Stimulated activated effector memory CD8-positive, alpha-beta T cell treated with anti-CD3 and anti-CD28 coated beads, Interleukin-12 subunit alpha, Interleukin-12 subunit beta, amount 100 ng/mL, for 72 hours (primary cell): ENCODE results near the gene EFCAB6.

Experiments
- ATAC-seq: fragments of 150-1000 bp; cut with Tn5 transposase; 2 replicates; pipeline ENCODE4 v1.10.0; 2021
- DNase-seq, 2 donors: peaks; one replicate each; pipeline ENCODE4 v3.0.0; 2021 to 2022; ENCODE audit warnings: low spot score in 2 of 2
- H3K27ac Mint-ChIP-seq: one replicate; pipeline ENCODE4 v1.8.0; 2022; ENCODE audit warnings: mild to moderate bottlenecking, mixed read lengths
- H3K36me3 Mint-ChIP-seq: one replicate; pipeline ENCODE4 v1.8.0; 2022; ENCODE audit warnings: mild to moderate bottlenecking, mixed read lengths
- H3K4me1 Mint-ChIP-seq: one replicate; pipeline ENCODE4 v1.8.0; 2022; ENCODE audit warnings: mixed read lengths
- H3K4me3 Mint-ChIP-seq: one replicate; pipeline ENCODE4 v1.8.0; 2022; ENCODE audit warnings: mild to moderate bottlenecking, mixed read lengths
- H3K9me3 Mint-ChIP-seq: one replicate; pipeline ENCODE4 v1.8.0; 2022; ENCODE audit warnings: mixed read lengths

The EFCAB6 gene

GRCh38 chr22:43553451-43554258, 258.4 kb downstream of the EFCAB6 start:
- H3K36me3 Mint-ChIP-seq = no peaks in the 10 kb centered on the region
- H3K27ac Mint-ChIP-seq = no peak overlapping the region
- H3K4me1 Mint-ChIP-seq = no peaks in the 10 kb centered on the region
- H3K9me3 Mint-ChIP-seq = no peaks in the 10 kb centered on the region
- H3K4me3 Mint-ChIP-seq = no peak overlapping the region
- ATAC-seq = no peak
- DNase-seq = no peak

GRCh38 chr22:43550672-43551071, 261.4 kb downstream of the EFCAB6 start:
- ATAC-seq = no peak

DNA sequence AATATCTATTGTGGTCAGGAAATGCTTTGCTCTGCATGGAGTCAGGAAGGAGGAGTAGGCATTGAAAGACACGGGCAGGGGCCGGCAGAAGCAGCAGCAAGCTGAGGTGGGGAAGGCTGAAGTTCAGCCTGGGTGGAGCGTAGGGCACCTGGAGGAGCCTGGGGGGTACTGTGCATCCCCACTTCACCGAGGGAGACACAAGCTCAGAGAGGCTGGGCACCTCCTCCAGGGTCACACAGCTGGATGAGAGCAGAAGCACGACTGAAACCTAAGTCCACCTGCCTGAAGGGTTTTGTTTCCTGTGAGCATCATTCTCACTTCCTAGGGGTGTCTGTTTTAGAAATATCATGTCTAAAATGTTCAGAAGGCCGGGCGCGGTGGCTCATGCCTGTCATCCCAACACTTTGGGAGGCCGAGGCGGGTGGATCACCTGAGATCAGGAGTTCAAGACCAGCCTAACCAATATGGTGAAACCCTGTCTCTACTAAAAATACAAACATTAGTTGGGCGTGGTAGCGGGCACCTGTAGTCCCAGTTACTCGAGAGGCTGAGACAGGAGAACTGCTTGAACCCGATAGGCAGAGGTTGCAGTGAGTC, 262.0 kb downstream of the EFCAB6 start:
- Mint-ChIP-seq H3K36me3 (no peaks in the 10 kb centered on the region), H3K9me3 (no peaks in the 10 kb centered on the region), H3K27ac (no peak overlapping the region), H3K4me3 (no peak overlapping the region), H3K4me1 (no peaks in the 10 kb centered on the region)
- DNase-seq (no peak), ATAC-seq (no peak)

More at GRCh38 chr22:43550672-43551071, 261.4 kb downstream of the EFCAB6 start:
- no peak overlapping the region for H3K4me3 Mint-ChIP-seq
- H3K4me1 Mint-ChIP-seq = no peaks in the 10 kb centered on the region
- H3K36me3 Mint-ChIP-seq = no peaks in the 10 kb centered on the region
- DNase-seq = no peak
- H3K27ac Mint-ChIP-seq = no peak overlapping the region
- H3K9me3 Mint-ChIP-seq = no peaks in the 10 kb centered on the region

DNA sequence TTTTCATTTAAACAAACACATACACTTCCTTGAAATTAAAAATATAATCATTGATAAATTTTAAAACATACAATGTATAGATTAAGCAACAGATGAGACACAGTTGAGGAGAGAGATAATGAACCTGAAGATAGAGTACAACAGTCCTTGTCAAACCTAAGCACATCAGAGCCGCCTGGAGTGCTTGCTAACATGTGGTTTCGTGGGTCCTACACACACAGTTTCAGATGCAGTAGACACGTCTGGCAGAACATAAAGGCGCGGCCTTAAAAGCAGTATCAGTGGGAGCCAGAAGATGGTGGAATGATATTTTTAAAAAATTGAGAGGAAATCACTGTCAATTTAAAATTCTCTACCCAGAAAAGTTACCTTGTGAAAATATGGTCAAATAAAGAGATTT, 265.9 kb downstream of the EFCAB6 start:
- DNase-seq (no peak), ATAC-seq (no peak)
- no peak overlapping the region for H3K27ac Mint-ChIP-seq
- H3K4me1 Mint-ChIP-seq = no peaks in the 10 kb centered on the region
- H3K4me3 Mint-ChIP-seq = no peak overlapping the region
- no peaks in the 10 kb centered on the region for H3K9me3 Mint-ChIP-seq
- no peaks in the 10 kb centered on the region for H3K36me3 Mint-ChIP-seq

GRCh38 chr22:43544289-43544673, 267.8 kb downstream of the EFCAB6 start:
- DNase-seq = no peak
- no peak overlapping the region for H3K27ac Mint-ChIP-seq
- no peak for ATAC-seq
- no peak overlapping the region for H3K4me3 Mint-ChIP-seq
- no peaks in the 10 kb centered on the region for H3K36me3 Mint-ChIP-seq
- H3K9me3 Mint-ChIP-seq = no peaks in the 10 kb centered on the region
- H3K4me1 Mint-ChIP-seq = no peaks in the 10 kb centered on the region

- Mint-ChIP-seq H3K4me3 (no peak overlapping the region), H3K4me1 (no peaks in the 10 kb centered on the region), H3K36me3 (no peaks in the 10 kb centered on the region), H3K9me3 (no peaks in the 10 kb centered on the region), H3K27ac (no peak overlapping the region)
- DNase-seq (no peak), ATAC-seq (no peak)
Observed at GRCh38 chr22:43543522-43544288, 268.4 kb downstream of the EFCAB6 start.

DNA sequence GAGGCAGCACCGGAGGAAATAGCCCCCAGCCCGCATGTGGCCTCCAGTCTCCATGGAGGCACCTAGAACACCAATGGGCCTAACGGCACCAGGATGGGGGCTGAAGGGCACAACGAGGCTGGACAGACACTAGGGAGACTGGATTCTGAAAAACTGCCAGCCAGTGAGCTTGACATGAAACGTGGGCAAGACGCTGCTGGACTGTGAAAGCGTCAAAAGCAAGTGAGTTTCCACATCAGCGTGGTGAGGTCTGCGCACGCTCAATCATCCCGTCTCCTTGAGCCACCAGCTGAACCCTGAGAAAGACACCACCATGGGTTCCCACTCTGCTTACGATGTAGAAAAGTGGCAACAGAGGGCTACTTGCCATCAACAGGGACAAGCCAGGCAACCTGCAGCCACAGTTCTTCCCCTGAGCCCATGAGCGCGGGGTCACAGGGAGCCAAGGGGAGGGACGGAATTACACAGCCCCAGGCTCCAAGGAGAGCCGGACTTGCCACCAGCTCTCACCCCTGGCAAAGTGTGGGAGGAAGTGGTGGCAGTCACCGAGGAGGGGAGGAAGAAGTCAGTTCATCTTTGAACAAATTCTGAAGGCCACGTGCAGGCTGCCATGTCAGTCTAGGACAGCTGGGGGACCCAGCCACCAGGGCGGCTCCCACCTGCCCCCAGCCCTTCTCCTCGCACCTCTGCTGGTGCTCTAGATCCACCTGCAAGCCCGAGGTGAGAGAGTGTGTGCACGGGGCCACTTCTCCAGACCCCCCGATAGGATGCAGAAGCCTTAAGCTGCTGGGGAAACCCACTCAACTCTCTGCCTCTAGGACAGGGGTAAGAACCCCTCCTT, 269.2 kb downstream of the EFCAB6 start:
- DNase-seq (no peak), ATAC-seq (no peak)
- H3K27ac Mint-ChIP-seq = no peak overlapping the region
- no peaks in the 10 kb centered on the region for H3K36me3 Mint-ChIP-seq
- H3K9me3 Mint-ChIP-seq = no peaks in the 10 kb centered on the region
- H3K4me3 Mint-ChIP-seq = no peak overlapping the region
- no peaks in the 10 kb centered on the region for H3K4me1 Mint-ChIP-seq

GRCh38 chr22:43541462-43542407, 270.4 kb downstream of the EFCAB6 start:
- Mint-ChIP-seq H3K9me3 (no peaks in the 10 kb centered on the region), H3K27ac (no peak overlapping the region), H3K4me3 (no peak overlapping the region), H3K36me3 (no peaks in the 10 kb centered on the region), H3K4me1 (no peaks in the 10 kb centered on the region)
- DNase-seq = no peak
- ATAC-seq = no peak

GRCh38 chr22:43541022-43541421, 271.1 kb downstream of the EFCAB6 start:
- Mint-ChIP-seq H3K36me3 (no peaks in the 10 kb centered on the region), H3K9me3 (no peaks in the 10 kb centered on the region), H3K4me1 (no peaks in the 10 kb centered on the region), H3K27ac (no peak overlapping the region), H3K4me3 (no peak overlapping the region)
- no peak for DNase-seq
- ATAC-seq = no peak

- no peak for DNase-seq
- H3K27ac Mint-ChIP-seq = no peak overlapping the region
Observed at GRCh38 chr22:43540529-43540923, 271.6 kb downstream of the EFCAB6 start.

DNA sequence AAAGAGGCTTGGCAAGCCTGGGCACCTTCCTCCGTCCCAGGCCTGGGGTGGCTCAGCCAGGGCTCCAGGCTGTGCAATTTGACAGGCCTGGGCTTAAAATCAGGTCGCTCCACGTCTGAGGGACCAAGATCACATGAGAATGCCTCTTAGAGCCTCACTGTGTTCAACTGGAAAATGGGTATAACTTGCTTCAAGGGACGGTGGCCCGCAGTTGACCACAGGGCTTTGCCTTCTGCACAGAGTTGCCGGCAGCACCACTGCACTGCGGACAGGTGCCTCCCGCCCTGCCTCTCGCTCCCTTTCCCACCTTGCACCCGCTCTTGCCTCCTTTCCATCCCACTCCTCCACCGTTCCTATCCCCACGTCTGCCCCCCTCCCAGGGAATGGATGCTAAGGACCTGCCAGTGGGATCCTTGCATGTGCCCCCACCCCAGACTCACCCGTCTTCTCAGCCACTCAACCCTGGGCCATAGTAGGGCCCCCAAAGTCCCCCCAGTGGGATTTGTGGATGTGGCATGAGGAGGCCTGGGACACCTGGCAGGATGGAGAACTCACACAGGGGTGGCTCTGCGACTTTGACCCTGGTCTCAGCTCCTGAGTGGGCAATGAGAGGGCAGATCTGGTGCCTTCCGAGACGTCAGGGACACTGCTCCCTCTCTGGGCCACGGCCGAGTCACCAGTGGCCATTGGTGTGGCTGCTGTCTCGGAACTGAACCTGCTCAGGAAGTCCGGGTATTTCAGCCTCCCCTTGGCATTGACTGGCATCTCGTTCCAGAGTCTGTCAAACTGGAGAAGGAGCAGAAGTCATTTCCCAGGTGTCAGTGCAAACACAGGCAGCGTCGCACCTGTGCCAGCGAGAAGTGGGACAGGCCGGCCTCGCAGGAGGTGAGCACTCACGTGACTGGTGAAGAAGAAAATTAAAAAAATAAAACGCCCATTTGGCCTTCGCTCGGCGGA, 272.3 kb downstream of the EFCAB6 start:
- no peak for DNase-seq
- Mint-ChIP-seq H3K36me3 (no peaks in the 10 kb centered on the region), H3K4me1 (no peaks in the 10 kb centered on the region), H3K27ac (no peak overlapping the region), H3K4me3 (no peak overlapping the region), H3K9me3 (no peaks in the 10 kb centered on the region)
- ATAC-seq = no peak

More at GRCh38 chr22:43540529-43540923, 271.6 kb downstream of the EFCAB6 start:
- Mint-ChIP-seq H3K36me3 (no peaks in the 10 kb centered on the region), H3K9me3 (no peaks in the 10 kb centered on the region), H3K4me3 (no peak overlapping the region), H3K4me1 (no peaks in the 10 kb centered on the region)
- no peak for ATAC-seq

GRCh38 chr22:43537019-43537585, 275.0 kb downstream of the EFCAB6 start:
- H3K9me3 Mint-ChIP-seq = no peaks in the 10 kb centered on the region
- H3K4me1 Mint-ChIP-seq = no peaks in the 10 kb centered on the region
- ATAC-seq (no peak), DNase-seq (no peak)
- no peak overlapping the region for H3K27ac Mint-ChIP-seq
- H3K36me3 Mint-ChIP-seq = no peaks in the 10 kb centered on the region
- no peak overlapping the region for H3K4me3 Mint-ChIP-seq

- no peaks in the 10 kb centered on the region for H3K9me3 Mint-ChIP-seq
- no peaks in the 10 kb centered on the region for H3K36me3 Mint-ChIP-seq
- no peak overlapping the region for H3K27ac Mint-ChIP-seq
- H3K4me3 Mint-ChIP-seq = no peak overlapping the region
- no peaks in the 10 kb centered on the region for H3K4me1 Mint-ChIP-seq
- DNase-seq = no peak
- ATAC-seq = no peak
Observed at GRCh38 chr22:43535741-43536140, 276.4 kb downstream of the EFCAB6 start.
